RCC 7860 (cell line): Measurements from ENCODE around the gene OARD1.
"Not testable (repeated sequence)": the region's sequence is repeated elsewhere in the genome, so short reads cannot be mapped to it uniquely, and the experiment has no call there.

ENCODE experiments used
- DNase-seq: peaks from one replicate; pipeline ENCODE4 v3.0.0-alpha.2; 2015; ENCODE audit warnings: low spot score
- FAIRE-seq: peaks from 2 replicates; lab custom pipeline; 2012; peaks lifted over from hg19 to GRCh38; lab: Jason Lieb, UNC

The OARD1 gene

DNA sequence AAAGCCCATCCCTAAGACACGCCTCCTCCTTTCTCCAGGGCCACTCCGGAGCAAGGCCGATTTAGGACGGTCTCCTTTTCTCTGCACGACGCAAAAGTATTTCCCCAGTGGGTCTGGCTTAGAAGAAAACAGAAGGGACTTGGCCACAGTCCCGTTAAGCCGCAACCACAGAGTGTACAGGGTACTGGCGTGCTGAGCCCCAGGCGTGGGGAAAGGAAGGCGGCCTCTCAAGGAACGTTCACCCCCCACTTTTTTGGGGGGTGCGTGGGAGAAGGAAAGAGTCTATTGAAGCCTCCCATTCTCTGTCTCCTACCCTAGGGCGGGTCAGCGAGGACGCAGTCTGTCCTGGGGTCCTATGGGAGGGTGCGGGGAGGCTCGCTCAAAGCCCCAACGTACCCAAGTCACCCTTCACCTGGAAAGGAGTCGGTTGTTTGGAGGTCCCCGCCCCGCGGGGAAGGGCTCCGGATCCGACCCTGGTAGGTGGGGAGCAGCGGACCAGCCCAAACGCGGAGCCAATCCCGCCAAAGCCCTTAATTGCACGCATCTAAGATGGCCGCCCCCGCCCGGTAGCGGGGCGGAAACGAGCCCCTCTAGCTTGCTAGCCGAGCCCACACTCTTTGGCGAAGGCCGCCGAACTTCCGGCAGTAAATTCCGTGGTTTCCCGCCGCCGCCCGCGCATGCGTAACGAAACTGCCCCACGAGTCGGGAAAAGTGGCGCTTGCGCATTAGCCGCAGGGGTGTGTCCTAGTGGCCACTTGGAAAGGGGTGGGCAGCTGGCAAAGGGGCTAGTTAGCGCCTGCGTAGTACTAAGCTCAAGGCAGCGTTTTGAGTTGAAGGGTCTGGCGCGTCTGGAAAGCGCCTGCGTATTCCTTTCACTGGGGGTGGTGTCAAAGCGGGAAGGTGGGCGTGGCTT lies at the start of gene OARD1:
OARD1 (minus strand) TSS at position 434 of the 913 bp plus-strand sequence. CDS start 722 bp downstream, outside the sequence.
- DNase-seq (peak; percentile 99), FAIRE-seq (no peak)

GRCh38 chr6:41120058-41120457 lies 47.9 kb upstream of the OARD1 start:
- DNase-seq (no peak), FAIRE-seq (no peak)

GRCh38 chr6:41119508-41119907 lies 47.4 kb upstream of the OARD1 start:
- no peak for DNase-seq
- FAIRE-seq, result no peak

DNA sequence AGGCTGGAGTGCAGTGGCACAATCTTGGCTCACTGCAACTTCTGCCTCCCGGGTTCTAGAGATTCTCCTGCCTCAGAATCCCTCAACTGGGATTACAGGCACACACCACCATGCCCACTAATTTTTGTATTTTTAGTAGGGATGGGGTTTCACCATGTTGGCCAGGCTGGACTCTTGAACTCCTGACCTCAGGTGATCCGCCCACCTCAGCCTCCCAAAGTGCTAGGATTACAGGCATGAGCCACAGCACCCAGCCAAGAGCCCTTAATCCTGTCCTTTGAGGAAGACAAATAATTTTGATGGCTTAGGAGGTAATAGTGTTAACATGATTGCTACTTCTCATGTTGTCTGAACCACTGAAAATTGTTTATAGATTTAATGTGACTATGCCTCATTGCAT lies 42.9 kb upstream of the OARD1 start:
- not testable (repeated sequence) for FAIRE-seq, DNase-seq

DNA sequence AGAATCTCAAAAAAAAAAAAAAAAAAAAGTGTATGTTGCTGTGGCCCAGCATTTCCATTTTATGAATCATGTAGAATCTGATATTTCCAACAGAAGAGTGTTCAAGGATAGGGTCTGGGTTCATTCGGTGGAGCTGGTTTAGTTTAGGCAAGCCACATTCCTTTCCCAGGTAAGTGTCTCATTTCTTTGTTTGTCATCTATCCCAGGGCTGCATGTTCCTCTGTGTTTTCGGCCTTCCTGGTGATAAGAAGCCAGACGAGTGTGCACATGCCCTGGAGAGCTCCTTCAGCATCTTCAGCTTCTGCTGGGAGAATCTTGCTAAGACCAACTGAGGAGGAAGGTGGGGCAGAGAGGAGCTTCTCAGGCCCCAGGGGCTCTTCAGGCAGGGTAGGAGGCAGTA lies 38.9 kb upstream of the OARD1 start:
- DNase-seq, result no peak
- FAIRE-seq, result no peak

DNA sequence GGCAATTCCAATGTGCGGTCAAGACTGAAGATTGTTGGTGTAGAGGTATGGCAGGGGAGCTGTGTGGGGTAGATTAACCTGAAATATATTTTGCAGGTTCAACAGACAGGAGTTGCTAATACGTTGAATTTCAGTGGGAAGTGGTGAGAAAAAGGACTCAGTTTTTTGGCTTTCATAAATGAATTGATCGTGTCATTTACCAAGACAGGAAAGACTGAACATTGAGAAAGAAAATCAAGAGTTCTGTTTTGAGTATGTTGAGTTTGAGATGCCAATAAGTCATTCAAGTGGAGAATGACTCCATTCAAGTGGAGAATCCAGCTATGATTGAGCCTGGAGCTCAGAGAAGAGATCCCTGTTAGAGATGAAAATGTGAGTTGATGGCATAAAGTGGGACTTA lies 31.7 kb upstream of the OARD1 start:
- no peak for FAIRE-seq

DNA sequence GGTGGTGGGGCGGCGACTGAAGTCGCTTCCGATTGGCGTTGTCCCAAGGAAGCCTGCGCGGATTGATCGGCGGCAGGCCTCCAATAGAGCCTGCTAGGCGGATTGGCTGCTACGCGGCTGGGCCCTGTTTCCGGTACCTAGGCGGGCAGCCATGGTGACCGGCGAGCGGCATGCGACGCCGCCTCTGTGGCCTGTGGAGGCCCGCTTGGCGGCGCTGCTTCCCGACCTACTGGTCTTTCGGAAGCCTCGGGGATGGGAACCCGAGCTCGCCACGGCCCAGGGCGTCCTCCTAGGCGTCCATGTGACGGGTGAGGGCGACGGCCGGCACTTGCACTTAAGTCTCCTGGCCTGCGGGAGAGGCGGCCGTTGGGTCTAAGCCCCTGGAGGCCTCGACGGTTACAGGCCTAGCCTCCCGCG lies 28.7 kb upstream of the OARD1 start:
- DNase-seq (no peak), FAIRE-seq (no peak)

More for the DNA sequence above, 31.7 kb upstream of the OARD1 start:
- no peak for DNase-seq

GRCh38 chr6:41098366-41098765 lies 26.2 kb upstream of the OARD1 start:
- no peak for DNase-seq
- no peak for FAIRE-seq

GRCh38 chr6:41097467-41098090 lies 25.4 kb upstream of the OARD1 start:
- FAIRE-seq, result no peak
- no peak for DNase-seq

DNA sequence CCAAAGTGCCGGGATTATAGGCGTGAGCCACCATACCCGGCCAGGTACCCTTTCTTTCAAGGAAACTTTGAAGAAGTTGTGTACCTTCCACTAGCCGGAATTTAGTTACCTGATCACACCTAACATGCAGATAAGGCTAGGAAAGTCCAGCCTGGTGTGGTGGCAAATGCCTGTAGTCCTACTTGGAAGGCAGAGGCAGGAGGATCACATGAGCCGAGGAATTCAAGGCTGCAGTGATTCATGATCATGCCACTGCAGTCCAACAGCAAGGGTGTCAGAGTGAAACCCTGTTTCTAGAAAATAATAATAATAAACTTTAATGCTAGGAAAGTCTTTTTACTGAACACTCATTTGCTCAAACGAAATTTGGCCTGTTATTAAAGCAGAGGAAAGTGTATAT lies 21.6 kb upstream of the OARD1 start:
- no peak for DNase-seq
- no peak for FAIRE-seq

GRCh38 chr6:41092421-41093140 lies 20.4 kb upstream of the OARD1 start:
- DNase-seq, result no peak
- no peak for FAIRE-seq

- FAIRE-seq (no peak), DNase-seq (no peak)
Observed at GRCh38 chr6:41090841-41091761, 18.9 kb upstream of the OARD1 start.

DNA sequence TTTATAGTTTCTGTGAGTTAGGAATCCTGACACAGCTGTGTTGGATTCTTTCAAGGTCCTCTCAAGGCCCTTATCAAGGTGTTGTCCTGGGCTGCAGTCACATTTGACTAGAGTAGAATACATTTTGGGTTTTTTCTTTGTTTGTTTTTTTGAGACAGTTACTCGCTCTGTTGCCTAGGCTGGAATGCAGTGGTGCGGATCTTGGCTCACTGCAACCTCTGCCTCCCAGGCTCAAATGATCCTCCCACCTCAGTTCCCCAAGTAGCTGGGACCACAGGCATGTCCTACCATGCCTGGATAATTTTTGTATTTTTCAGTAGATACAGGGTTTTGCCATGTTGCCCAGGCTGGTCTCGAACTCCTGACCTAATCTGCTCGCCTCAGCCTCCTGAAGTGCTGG lies 16.3 kb upstream of the OARD1 start:
- FAIRE-seq, result no peak
- DNase-seq, result no peak

- DNase-seq (no peak), FAIRE-seq (no peak)
Observed at GRCh38 chr6:41085182-41085581, 13.0 kb upstream of the OARD1 start.

DNA sequence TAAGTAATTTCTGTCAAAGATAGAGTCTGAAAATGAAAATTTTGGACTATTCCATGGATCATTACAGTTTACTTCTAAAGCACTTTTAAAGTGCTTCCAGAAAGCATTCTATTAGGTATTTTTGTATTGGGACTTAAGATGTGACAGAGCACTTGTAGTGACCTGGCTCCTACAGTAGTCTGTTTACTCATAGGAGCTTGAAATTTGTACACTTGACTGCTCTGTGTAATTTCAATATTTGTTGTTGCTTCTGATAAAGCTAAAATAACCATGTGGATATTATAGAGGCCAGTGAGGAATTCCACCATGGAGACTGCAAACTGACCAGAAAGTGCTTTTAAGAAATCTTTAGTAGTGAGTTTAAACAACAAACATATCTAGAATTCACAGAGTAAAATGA lies 10.9 kb upstream of the OARD1 start:
- no peak for DNase-seq
- no peak for FAIRE-seq

DNA sequence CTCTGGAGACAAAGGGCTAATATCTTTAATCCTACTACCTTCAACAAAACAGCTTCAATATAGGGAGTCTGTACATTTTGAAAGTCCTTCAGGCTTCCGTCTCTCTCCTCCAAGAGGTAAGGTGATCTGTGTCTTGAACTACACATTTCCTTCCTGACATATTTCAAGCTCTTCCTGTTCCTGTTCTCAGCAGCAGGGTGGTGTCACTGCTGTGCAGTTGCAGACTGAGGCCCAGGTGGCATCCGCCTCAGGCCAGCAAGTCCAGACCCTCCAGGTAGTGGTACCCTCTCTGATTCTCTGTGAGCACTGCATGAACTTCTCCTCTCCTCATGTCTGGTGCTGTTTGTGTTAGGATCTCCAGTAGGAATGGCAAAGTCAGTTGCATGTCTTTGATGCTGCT lies 8.5 kb upstream of the OARD1 start:
- no peak for FAIRE-seq
- DNase-seq, result no peak

GRCh38 chr6:41079080-41079479 lies 6.9 kb upstream of the OARD1 start:
- DNase-seq (no peak), FAIRE-seq (no peak)

DNA sequence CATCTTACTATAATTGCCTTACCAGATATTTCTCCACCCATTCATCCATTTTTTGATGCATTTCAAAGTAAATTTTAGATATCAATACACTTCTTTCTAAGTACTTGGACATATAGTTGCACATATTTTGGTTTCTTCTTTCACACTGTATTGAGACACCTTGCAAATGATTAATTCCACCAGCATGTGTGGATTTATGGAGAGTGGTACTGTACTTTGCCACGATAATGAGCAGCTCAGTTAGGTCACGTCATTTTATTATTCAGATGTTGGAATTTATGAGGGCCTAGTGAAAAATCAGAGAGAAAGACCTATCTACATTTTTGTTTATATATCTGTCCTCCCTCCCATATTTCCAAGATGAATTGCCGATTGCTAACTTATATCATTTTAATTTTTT lies 5.9 kb upstream of the OARD1 start:
- no peak for FAIRE-seq
- no peak for DNase-seq

DNA sequence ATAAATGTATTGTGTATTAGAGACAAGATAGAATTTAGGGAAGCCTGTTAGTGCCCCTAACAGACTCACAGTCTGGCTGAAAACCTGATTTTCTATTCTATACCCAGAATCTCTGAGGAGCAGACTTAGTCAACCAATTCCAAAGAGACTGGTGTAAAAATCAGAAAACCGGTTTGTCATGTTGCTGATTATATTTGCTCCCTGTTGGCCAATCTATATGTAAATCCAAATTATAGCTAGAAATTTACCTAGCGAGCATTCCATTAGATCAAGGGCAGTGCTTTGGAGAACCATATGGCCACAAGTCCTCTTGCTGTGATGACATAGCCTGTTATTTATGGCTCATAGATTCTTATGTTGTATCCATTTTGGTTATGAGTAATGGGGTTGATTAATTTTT lies 5.4 kb upstream of the OARD1 start:
- FAIRE-seq, result no peak
- no peak for DNase-seq
